H1 (cell line): ENCODE results near the gene MRPL1.

Source experiments
- CEBPB ChIP-seq: IDR thresholded peaks from 2 replicates; pipeline ENCODE4 v1.6.1; 2012; ENCODE audit warnings: low read depth, low read length
- CHD1 ChIP-seq: IDR thresholded peaks from 2 replicates; pipeline ENCODE4 v1.6.1; 2012; ENCODE audit warnings: low read depth, low read length, improper control_type of control experiment
- CHD2 ChIP-seq: IDR thresholded peaks from 2 replicates; pipeline ENCODE4 v1.6.1; 2012; ENCODE audit warnings: low read length, improper control_type of control experiment
- CTBP2 ChIP-seq: IDR thresholded peaks from 2 replicates; pipeline ENCODE4 v1.7.0; 2011; ENCODE audit warnings: borderline replicate concordance, mild to moderate bottlenecking, moderate library complexity, mixed read lengths, low read length; ENCODE audit not compliant: insufficient read depth, insufficient read length
- CTCF ChIP-seq, 3 experiments: IDR thresholded peaks; 1 replicate in 2 of 3; 2 replicates in 1 of 3; pipeline versions ENCODE4 v1.5.1 to v1.6.1; 2011; ENCODE audit warnings: low read length in 3 of 3, mild to moderate bottlenecking in 3 of 3, inconsistent platforms in 2 of 3, low read depth in 1 of 3, moderate library complexity in 1 of 3; ENCODE audit not compliant: insufficient read depth in 1 of 3; ENCODE audit errors: control extremely low read depth in 1 of 3
- EP300 ChIP-seq, 2 experiments: IDR thresholded peaks; 1 replicate in 1 of 2; 2 replicates in 1 of 2; pipeline ENCODE4 v1.6.1; 2011 to 2012; ENCODE audit warnings: low read depth in 2 of 2, low read length in 2 of 2, mild to moderate bottlenecking in 2 of 2, borderline replicate concordance in 1 of 2, inconsistent platforms in 1 of 2, moderate library complexity in 1 of 2
- EZH2 ChIP-seq: fragments of 200-600 bp; sonication (generic); IDR thresholded peaks from 2 replicates; pipeline ENCODE4 v1.7.1; 2012; ENCODE audit warnings: low read depth, mild to moderate bottlenecking, moderate library complexity, low read length, inconsistent platforms; ENCODE audit not compliant: severe bottlenecking
- KDM1A ChIP-seq: fragments of 200-600, 300-600 bp; sonication (generic); IDR thresholded peaks from 2 replicates; pipeline ENCODE4 v1.7.1; 2016; ENCODE audit warnings: mild to moderate bottlenecking, low read length, borderline replicate concordance
- PHF8 ChIP-seq: fragments of 200-600 bp; sonication (generic); conservative IDR thresholded peaks from 2 replicates; pipeline ENCODE4 v1.7.1; 2012; ENCODE audit warnings: low read depth, mild to moderate bottlenecking, inconsistent platforms, low read length, moderate library complexity
- POLR2A ChIP-seq, 2 experiments: IDR thresholded peaks; 1 replicate in 1 of 2; 2 replicates in 1 of 2; pipeline ENCODE4 v1.6.1; 2011; ENCODE audit warnings: low read depth in 2 of 2, low read length in 2 of 2, mild to moderate bottlenecking in 2 of 2; ENCODE audit errors: control extremely low read depth in 1 of 2
- TAF1 ChIP-seq: IDR thresholded peaks from 2 replicates; pipeline ENCODE4 v1.6.1; 2011; ENCODE audit warnings: mild to moderate bottlenecking, low read depth, low read length

- no peak for TF ChIP-seq CTCF (IDR thresholded peaks at IDR 0.05; ENCODE audit: control extremely low read depth in 1 of 3, insufficient read depth in 1 of 3, low read depth in 1 of 3, low read length in 3 of 3)
- no peak for TF ChIP-seq EP300 (IDR thresholded peaks at IDR 0.05; ENCODE audit: borderline replicate concordance in 1 of 2, low read depth in 2 of 2, low read length in 2 of 2)
- TF ChIP-seq CHD2: no peak
- TF ChIP-seq TAF1: no peak
- no peak for TF ChIP-seq PHF8
- TF ChIP-seq KDM1A: no peak
- TF ChIP-seq CHD1: no peak
- TF ChIP-seq POLR2A (IDR thresholded peaks at IDR 0.05; ENCODE audit: control extremely low read depth in 1 of 2, low read depth in 2 of 2, low read length in 2 of 2): no peak
- TF ChIP-seq EZH2: no peak
- no peak for TF ChIP-seq CEBPB
- TF ChIP-seq CTBP2: no peak
These were observed 6.5 kb upstream of the MRPL1 start for GRCh38 chr4:77856152-77856551.
